OCI-LY1 (cell line): ENCODE data around the gene DUSP7.
A peak's percentile ranks its signal among the peaks of the same experiment; 100 is the strongest.

Experiments
- H2AFZ ChIP-seq: fragments of 200-600 bp; sonication (generic), shearing (Covaris generic); 2 replicates; pipeline ENCODE4 v1.6.0; 2014; ENCODE audit warnings: antibody characterized with exemption, mild to moderate bottlenecking, low read length
- H3F3A ChIP-seq: fragments of 200-600 bp; sonication (generic), shearing (Covaris generic); 2 replicates; pipeline ENCODE4 v1.6.0; 2014; ENCODE audit warnings: mild to moderate bottlenecking, antibody characterized with exemption, low read length, moderate library complexity; ENCODE audit not compliant: insufficient read depth
- H3K27ac ChIP-seq: fragments of 200-600 bp; sonication (generic); 2 replicates; pipeline ENCODE4 v1.5.1; 2014; ENCODE audit warnings: low read length, mixed run types, mild to moderate bottlenecking, low read depth; ENCODE audit not compliant: poor library complexity, severe bottlenecking
- H3K27me3 ChIP-seq: fragments of 200-600 bp; sonication (generic); 2 replicates; pipeline ENCODE4 v1.6.0; 2014; ENCODE audit warnings: antibody characterized with exemption, mild to moderate bottlenecking, low read length, moderate library complexity; ENCODE audit not compliant: insufficient read depth
- H3K36me3 ChIP-seq: fragments of 200-600 bp; sonication (generic); 2 replicates; pipeline ENCODE4 v1.6.1; 2014; ENCODE audit warnings: mild to moderate bottlenecking, antibody characterized with exemption, low read length, moderate library complexity, mixed read lengths; ENCODE audit not compliant: insufficient read depth
- H3K4me1 ChIP-seq: fragments of 200-600 bp; sonication (generic); 2 replicates; pipeline ENCODE4 v1.5.1; 2014; ENCODE audit warnings: mild to moderate bottlenecking, low read length, moderate library complexity; ENCODE audit not compliant: insufficient read depth, severe bottlenecking
- H3K4me2 ChIP-seq: fragments of 200-600 bp; sonication (generic), shearing (Covaris generic); 2 replicates; pipeline ENCODE4 v1.6.1; 2014; ENCODE audit warnings: low read length
- H3K4me3 ChIP-seq: fragments of 200-600 bp; sonication (generic); 2 replicates; pipeline ENCODE4 v1.5.1; 2014; ENCODE audit warnings: low read length, low read depth, mild to moderate bottlenecking, mixed read lengths; ENCODE audit not compliant: poor library complexity, severe bottlenecking
- H3K79me2 ChIP-seq: fragments of 200-600 bp; shearing (Covaris generic); 2 replicates; pipeline ENCODE4 v1.6.1; 2016; ENCODE audit warnings: mixed run types, low read length, mixed read lengths; ENCODE audit not compliant: insufficient read depth
- H3K9ac ChIP-seq: fragments of 200-600 bp; sonication (generic), shearing (Covaris generic); 2 replicates; pipeline ENCODE4 v1.6.1; 2014; ENCODE audit warnings: mild to moderate bottlenecking, low read length, mixed read lengths
- H3K9me2 ChIP-seq: fragments of 200-600 bp; sonication (generic), shearing (Covaris generic); 2 replicates; pipeline ENCODE4 v1.6.1; 2014; ENCODE audit warnings: low read depth, mild to moderate bottlenecking, low read length, mixed read lengths
- H3K9me3 ChIP-seq: fragments of 200-600 bp; shearing (Covaris generic); 2 replicates; pipeline ENCODE4 v1.6.1; 2014; ENCODE audit warnings: low read length, mixed read lengths
- H4K20me1 ChIP-seq: fragments of 200-600 bp; sonication (generic), shearing (Covaris generic); 2 replicates; pipeline ENCODE4 v1.6.0; 2016; ENCODE audit warnings: mild to moderate bottlenecking, low read length; ENCODE audit not compliant: insufficient read depth
- EZH2 ChIP-seq: fragments of 200-600 bp; sonication (generic), shearing (Covaris generic); IDR thresholded peaks from 2 replicates; pipeline ENCODE4 v1.8.0; 2017; ENCODE audit warnings: borderline replicate concordance, mixed run types, mild to moderate bottlenecking, antibody characterized with exemption, low read length, moderate library complexity, mixed read lengths
- TF ChIP-seq, protein P1 (sequence below): fragments of 200-600 bp; sonication (generic), shearing (Covaris generic); IDR thresholded peaks from 2 replicates; pipeline ENCODE4 v1.5.1; 2017; ENCODE audit warnings: mild to moderate bottlenecking, antibody characterized with exemption, low read length, moderate library complexity, mixed read lengths

The DUSP7 gene

DNA sequence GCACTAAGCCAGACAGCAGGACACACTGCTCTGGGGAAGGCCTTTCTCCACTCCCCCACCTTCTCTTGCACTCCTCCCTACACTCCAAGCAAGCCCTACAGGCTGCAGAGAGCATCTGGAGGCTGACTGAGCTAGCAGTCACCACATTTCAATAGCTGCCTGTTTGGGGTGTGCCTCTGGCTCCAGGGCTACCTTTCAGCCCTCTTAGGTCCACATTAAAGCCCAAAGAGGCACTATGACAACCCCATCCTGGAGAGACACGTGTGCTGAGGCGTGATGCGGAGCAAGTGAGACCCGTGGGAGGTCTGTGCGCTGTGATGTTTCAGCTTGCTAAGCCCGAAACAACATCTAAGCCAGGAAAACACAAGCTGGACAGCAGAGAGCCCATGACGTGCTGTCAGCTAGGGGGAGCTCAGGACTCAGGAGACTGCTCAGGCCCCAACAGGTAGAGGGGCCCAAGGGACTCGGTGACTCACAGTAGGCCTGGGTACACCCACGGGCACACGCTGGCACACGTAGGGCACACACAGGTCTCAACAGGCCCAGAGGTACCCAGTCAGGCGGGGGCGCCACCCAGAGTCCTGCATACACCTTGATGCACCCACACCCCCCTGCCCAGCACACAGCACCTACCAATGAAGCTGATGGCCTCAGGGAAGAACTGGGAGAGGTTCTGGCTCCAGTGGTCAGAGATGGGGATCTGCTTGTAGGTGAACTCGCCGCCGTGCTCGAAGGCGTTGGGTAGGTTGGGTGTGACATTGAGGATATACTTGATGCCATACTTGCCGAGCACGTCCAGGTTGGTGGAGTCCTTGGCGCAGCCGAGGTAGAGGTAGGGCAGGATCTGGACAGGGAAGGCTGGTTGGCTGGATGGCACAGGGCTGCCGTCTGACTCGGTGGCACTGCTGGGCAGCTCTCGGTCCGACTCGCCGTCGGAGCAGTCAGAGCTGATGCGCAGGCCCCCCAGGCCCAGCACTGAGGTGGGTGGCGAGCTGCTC is 2.8 kb downstream of the DUSP7 start:
- Histone ChIP-seq H3F3A (0 out of 2 replicates have a peak, but pooled peaks cover 5% of the 10 kb centered on the region), H3K27me3 (no peaks in the 10 kb centered on the region), H3K4me3 (no peak overlapping the region), H3K9ac (no peak overlapping the region; the same call in 1 of the 2 replicates), H3K9me3 (no peaks in the 10 kb centered on the region), H3K4me2 (peak overlapping the region; percentile 21; the same call in 1 of the 2 replicates), H3K27ac (peak overlapping the region; percentile 32), H4K20me1 (no peaks in the 10 kb centered on the region), H3K4me1 (peaks cover 36% of the 10 kb centered on the region), H3K9me2 (no peaks in the 10 kb centered on the region), H2AFZ (no peak overlapping the region), H3K36me3 (peaks cover 33% of the 10 kb centered on the region), H3K79me2 (no peaks in the 10 kb centered on the region)
- TF ChIP-seq EZH2 = no peak
- TF ChIP-seq, protein P1, sequence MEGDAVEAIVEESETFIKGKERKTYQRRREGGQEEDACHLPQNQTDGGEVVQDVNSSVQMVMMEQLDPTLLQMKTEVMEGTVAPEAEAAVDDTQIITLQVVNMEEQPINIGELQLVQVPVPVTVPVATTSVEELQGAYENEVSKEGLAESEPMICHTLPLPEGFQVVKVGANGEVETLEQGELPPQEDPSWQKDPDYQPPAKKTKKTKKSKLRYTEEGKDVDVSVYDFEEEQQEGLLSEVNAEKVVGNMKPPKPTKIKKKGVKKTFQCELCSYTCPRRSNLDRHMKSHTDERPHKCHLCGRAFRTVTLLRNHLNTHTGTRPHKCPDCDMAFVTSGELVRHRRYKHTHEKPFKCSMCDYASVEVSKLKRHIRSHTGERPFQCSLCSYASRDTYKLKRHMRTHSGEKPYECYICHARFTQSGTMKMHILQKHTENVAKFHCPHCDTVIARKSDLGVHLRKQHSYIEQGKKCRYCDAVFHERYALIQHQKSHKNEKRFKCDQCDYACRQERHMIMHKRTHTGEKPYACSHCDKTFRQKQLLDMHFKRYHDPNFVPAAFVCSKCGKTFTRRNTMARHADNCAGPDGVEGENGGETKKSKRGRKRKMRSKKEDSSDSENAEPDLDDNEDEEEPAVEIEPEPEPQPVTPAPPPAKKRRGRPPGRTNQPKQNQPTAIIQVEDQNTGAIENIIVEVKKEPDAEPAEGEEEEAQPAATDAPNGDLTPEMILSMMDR = peak; percentile 46

DNA sequence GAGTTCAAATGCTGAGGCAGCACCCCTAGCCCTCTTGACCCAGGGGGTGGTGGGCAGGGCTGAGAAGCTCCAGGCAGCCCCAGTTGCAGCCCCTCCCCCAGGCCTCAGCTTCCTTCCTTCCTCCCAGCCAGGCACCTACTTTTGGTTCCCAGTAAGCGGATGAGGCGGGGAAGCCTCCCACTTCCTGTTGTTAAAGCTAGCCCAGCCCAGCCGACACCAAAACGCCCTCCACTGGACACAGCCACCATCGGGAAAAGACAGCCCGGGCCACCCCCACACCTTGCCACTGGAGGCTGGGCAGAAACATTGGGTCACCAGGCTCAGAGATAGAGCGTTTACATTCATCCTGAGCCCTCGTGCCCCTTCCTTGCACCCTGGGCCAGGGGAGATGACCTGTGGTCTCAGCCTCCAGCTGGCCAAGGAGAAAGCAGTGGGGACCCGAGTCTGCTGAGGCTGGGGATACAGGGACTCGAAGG is 3.5 kb downstream of the DUSP7 start:
- peaks cover 33% of the 10 kb centered on the region for H3K36me3 ChIP-seq
- no peaks in the 10 kb centered on the region for H3K9me3 ChIP-seq
- no peaks in the 10 kb centered on the region for H3K27me3 ChIP-seq
- H3K4me3 ChIP-seq = no peak overlapping the region
- H3K4me2 ChIP-seq = peak overlapping the region; percentile 21; the same call in 1 of the 2 replicates
- H3K79me2 ChIP-seq = no peaks in the 10 kb centered on the region
- H3K9ac ChIP-seq = no peak overlapping the region; the same call in 1 of the 2 replicates
- no peak overlapping the region for H2AFZ ChIP-seq
- no peaks in the 10 kb centered on the region for H3K9me2 ChIP-seq
- H3F3A ChIP-seq = 0 out of 2 replicates have a peak, but pooled peaks cover 5% of the 10 kb centered on the region
- no peaks in the 10 kb centered on the region for H4K20me1 ChIP-seq
- H3K4me1 ChIP-seq = peaks cover 35% of the 10 kb centered on the region
- H3K27ac ChIP-seq = peak overlapping the region; percentile 32
- TF ChIP-seq, protein P1 = no peak
- TF ChIP-seq EZH2 = no peak

DNA sequence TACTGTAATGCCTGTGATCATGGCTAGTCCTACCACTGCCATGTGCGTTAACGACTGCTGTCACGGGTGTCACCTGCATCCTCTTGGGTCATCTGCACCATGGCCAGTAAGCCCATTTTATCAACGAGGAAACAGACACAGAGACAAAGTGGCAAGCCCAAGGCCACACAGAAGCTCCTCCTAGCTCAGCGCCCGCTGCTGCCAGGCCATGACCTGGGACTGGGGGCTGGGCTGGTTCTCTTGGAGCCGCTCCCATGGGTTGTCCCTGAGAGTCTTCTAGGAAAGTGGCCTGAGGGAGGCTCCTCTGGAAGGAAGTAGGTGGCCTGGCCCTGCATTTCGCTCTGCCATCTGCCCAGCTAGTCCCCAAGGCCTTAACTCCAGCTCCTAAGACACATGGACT is 4.9 kb downstream of the DUSP7 start:
- no peak for TF ChIP-seq EZH2
- TF ChIP-seq, protein P1 = no peak
- H3K4me2 ChIP-seq = no peak overlapping the region
- peaks cover 26% of the 10 kb centered on the region for H3K4me1 ChIP-seq
- H3K9me3 ChIP-seq = no peaks in the 10 kb centered on the region
- no peaks in the 10 kb centered on the region for H3K79me2 ChIP-seq
- H3K27ac ChIP-seq = no peak overlapping the region
- no peak overlapping the region for H3K4me3 ChIP-seq
- H3K27me3 ChIP-seq = no peaks in the 10 kb centered on the region
- no peaks in the 10 kb centered on the region for H4K20me1 ChIP-seq
- H3K9ac ChIP-seq = no peak overlapping the region
- peaks cover 33% of the 10 kb centered on the region for H3K36me3 ChIP-seq
- H3F3A ChIP-seq = 0 out of 2 replicates have a peak, but pooled peaks cover 5% of the 10 kb centered on the region
- H2AFZ ChIP-seq = no peak overlapping the region
- no peaks in the 10 kb centered on the region for H3K9me2 ChIP-seq
